HS-5 (cell line): ENCODE data around the gene NRIP1.

ENCODE experiments used
- DNase-seq: peaks from one replicate; pipeline ENCODE4 v3.0.0-alpha.2; 2012; ENCODE audit warnings: low read depth

The NRIP1 gene

GRCh38 chr21:14911351-14911750 is 153.4 kb downstream of the NRIP1 start:
- no peak for DNase-seq
